NCI-H1417 treated with DMSO at 0.1 percent for 48 hours (cell line): ENCODE results near the gene PKP2.
"Not testable (repeated sequence)": the region's sequence is repeated elsewhere in the genome, so short reads cannot be mapped to it uniquely, and the experiment has no call there.

Source experiments
- DNase-seq: peaks from one replicate; lab custom pipeline; 2025; lab: John Stamatoyannopoulos, UW

Gene PKP2

GRCh38 chr12:32895688-32896431 is 717 bp downstream of the PKP2 start:
- DNase-seq = no peak

GRCh38 chr12:32894566-32894965 is 2.0 kb downstream of the PKP2 start:
- DNase-seq = no peak

GRCh38 chr12:32893458-32893857 is 3.1 kb downstream of the PKP2 start:
- no peak for DNase-seq

DNA sequence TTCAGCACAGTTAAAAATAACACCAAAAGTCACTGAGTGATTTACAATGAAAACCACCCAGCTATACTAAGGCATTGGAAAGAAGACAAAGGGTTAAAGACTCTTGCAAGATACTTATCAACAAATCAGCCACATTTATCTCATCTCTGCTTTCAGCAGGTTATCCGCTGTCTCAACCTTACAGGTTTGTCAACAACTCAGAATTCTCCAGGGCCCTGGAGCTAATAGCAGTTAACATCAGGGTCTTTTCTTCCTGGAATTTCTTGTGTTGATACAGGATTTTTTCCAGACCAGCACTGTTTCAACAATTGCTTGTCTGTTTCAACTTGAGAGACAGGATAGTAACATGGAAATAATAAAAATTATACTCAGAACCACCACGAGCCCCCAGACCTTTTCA is 3.5 kb downstream of the PKP2 start:
- DNase-seq = no peak

DNA sequence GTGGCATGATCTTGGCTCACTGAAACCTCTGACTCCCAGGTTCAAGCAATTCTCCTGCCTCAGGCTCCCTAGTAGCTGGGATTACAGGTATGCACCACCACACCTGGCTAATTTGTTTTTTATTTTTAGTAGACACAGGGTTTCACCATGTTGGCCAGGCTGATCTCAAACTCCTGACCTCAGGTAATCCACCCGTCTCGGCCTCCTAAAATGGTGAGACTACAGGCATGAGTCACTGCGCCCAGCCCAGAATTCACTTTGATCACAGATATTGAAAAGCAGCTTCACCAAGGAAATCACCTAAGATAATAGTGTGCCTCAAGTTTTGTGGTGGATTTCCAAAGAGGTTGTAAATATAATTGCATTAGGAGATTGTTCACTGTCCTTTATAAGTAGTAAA is 4.2 kb downstream of the PKP2 start:
- DNase-seq = not testable (repeated sequence)

- no peak for DNase-seq
Measured at GRCh38 chr12:32891956-32892355, 4.6 kb downstream of the PKP2 start.

DNA sequence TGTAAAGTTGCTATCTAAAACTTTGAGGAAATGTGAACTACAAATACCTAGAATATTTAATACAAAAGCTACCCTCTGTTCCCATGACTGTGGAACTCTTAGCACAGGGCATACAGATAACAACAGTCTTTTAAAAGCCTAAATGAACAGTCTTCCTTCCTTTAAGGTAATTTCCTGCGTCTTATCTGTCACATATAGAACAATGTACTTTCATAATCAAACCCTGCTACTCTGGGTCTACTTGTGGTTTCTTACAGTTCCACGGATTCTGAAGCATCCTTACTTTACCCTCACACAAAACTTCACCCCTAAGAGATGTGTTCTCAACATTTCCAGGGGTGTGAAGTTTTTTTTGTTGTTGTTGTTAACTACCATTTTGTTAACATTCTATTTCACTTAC is 5.1 kb downstream of the PKP2 start:
- DNase-seq = no peak

GRCh38 chr12:32889011-32889760 is 7.4 kb downstream of the PKP2 start:
- no peak for DNase-seq

GRCh38 chr12:32887058-32887457 is 9.5 kb downstream of the PKP2 start:
- DNase-seq = no peak

- peak; percentile 69 for DNase-seq
Measured at GRCh38 chr12:32885831-32886230, 10.7 kb downstream of the PKP2 start.

GRCh38 chr12:32884962-32885361 is 11.6 kb downstream of the PKP2 start:
- DNase-seq = no peak

- DNase-seq = no peak
Measured at GRCh38 chr12:32881702-32882101, 14.9 kb downstream of the PKP2 start.

GRCh38 chr12:32881107-32881506 is 15.5 kb downstream of the PKP2 start:
- no peak for DNase-seq

DNA sequence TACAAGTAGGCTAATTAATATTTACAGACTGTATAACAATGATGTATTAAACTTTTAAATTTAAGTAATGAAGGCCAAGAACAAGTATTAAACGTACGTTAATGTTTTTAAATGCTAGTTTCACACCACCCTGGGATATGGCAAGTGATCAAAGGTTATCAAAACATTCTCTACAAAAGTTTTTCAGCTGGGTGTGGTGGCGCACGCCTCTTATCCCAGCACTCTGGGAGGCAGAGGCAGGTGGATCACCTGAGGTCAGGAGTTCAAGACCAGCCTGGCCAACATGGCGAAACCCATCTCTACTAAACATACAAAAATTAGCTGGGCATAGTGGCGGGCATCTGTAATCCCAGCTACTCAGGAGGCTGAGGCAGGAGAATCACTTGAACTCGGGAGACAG is 17.5 kb downstream of the PKP2 start:
- DNase-seq = not testable (repeated sequence)

DNA sequence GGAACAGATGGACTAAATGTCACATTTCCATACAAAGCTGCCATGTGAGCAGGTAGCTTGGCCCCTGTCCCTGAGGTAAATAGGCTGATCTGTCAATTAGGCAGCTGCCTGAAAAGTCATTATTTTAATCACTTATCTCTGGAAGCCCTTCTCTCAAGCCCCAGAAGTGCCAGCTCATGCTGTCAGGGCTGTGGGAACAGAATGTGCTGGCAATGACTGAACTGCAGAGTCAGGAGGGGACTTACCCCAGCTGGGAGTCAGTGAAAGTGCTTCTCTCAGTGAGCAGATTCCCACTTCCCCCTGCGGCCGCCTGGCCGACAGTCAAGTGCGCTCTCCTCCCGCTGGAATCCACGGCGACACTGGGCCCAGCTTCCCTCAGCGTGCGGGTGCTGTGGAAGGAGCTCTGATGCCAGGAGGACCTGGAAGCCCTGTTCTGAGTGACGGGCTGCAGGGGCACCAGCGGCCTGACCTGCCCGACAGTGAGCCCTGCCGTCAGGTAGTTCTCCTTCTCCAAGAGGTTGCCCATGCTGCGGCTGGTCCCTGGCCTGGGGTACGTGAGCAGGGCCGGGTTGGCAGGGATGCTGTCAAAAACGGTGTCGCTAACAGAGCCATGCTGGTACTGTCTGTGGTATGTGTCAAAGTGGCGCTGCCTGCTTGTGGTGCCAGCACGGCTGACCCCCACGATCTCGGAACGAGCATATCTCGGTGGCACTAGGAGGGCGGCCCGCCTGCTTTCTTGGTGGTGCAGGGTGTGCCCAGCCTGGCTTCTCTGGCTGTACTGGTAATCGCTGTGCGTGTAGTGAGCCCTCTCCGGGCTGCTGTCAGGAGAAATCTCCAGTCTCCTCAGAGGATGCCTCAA is 18.7 kb downstream of the PKP2 start:
- DNase-seq = no peak

DNA sequence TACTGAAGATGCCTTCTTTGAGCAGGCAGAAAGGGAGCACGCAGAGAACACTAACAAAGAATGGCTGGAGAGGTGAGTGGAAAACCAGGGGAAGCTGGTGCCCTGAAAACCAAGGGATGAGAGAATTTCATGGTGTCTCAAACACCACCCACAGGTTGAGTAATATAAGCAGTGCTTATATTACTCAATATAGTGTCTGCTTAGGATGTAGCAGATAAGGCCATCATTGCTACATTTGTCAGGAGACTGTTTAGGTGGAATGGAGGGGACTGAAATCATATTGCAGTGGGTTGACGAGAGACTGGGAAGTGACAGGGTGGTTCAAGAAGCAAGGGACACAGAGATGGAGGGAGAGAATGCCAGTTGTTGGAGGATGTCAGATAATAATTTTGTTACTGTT is 20.6 kb downstream of the PKP2 start:
- no peak for DNase-seq

- DNase-seq = no peak
Measured at GRCh38 chr12:32874975-32875374, 21.6 kb downstream of the PKP2 start.

DNA sequence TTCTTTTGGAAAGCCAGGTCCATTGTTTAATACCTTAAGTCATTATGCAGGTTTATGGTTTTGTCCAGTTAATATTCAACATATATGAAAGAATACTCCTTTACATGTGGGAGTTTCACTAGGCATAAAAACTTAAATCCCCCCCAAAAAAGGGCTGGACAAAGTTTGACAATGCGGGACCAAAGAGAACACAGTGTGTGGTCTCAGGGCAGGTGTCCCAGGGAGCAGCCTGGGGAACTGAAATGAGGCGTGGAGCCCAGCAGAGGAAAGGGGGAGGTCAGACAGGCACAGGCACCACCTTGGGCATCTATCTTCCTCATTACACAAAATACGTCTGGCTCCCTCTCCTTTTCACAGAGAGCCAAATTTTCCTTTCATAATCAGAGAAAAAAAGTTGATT is 22.5 kb downstream of the PKP2 start:
- no peak for DNase-seq

DNA sequence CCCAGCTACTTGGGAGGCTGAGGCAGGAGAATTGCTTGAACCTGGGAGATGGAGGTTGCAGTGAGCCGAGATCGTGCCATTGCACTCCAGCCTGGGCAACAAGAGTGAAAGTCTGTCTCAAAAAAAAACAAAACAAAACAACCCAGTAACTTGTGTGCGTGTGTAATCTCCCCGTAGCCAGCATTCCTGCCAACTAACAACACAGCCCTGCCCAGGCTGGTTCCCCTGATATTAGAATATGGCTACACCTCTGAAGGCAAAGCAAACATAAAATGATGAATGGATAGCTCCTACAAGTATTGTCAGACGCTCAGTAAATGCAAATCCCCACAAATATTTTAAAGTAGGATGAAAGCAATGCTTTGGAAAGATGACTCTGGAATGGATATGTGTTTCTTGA is 24.2 kb downstream of the PKP2 start:
- not testable (repeated sequence) for DNase-seq

- no peak for DNase-seq
Measured at GRCh38 chr12:32870716-32871115, 25.9 kb downstream of the PKP2 start.

DNA sequence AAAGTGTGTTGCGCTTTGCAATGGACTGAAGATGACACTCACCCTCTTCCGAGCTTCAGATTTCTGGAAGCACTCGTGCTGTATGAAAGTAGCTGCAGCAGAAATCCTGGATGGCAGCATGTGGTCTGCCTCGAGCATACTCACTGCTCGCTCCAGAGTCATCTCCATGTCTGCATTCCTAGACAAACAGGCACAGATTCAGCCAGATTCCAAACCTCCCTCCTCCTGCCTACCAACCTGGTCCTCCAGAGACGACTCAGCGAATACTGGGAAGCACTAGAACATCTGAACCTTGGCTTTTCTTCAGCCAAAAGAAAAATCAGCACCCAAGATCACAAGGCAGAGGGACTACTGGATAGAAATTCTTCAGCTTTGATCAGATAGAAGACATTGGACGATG is 27.7 kb downstream of the PKP2 start:
- DNase-seq = no peak

- DNase-seq = no peak
Measured at GRCh38 chr12:32864731-32865130, 31.8 kb downstream of the PKP2 start.

DNA sequence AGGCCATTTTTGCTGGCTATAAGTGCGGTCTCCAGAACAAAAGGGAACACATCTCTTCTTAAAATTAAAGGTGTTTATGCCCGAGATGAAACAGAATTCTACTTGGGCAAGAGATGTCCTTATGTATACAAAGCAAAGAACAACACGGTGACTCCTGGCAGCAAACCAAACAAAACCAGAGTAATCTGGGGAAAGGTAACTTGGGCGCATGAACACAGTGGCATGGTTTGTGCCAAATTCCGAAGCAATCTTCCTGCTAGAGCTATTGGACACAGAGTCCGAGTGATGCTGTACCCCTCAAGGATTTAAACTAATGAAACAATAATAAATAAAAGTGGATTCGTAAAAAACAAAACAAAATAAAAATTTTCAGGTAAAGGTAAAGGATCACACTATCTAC is 33.4 kb downstream of the PKP2 start:
- no peak for DNase-seq
